Fibroblast of skin of back (primary cell): ENCODE data around the gene SLC25A24.
A peak's percentile ranks its signal among the peaks of the same experiment; 100 is the strongest.
"Not testable (repeated sequence)": the region's sequence is repeated elsewhere in the genome, so short reads cannot be mapped to it uniquely, and the experiment has no call there.

Source experiments
- DNase-seq: peaks from one replicate; pipeline ENCODE4 v3.0.0-alpha.2; 2013

The SLC25A24 gene

DNA sequence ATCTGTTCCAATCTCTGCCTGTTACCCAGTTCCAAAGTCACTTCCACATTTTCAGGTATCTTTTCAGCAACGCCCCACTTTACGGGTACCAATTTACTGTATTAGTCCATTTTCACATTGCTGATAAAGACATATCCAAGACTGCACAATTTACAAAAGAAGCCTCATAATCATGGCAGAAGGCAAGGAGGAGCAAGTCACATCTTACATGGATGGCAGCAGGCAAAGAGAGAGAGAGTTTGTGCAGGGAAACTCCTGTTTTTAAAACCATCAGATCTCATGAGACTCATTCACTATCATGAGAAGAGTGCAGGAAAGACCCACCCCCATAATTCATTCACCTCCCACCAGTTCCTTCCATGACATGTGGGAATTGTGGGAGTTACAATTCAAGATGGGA, 67.0 kb downstream of the SLC25A24 start:
- not testable (repeated sequence) for DNase-seq

DNA sequence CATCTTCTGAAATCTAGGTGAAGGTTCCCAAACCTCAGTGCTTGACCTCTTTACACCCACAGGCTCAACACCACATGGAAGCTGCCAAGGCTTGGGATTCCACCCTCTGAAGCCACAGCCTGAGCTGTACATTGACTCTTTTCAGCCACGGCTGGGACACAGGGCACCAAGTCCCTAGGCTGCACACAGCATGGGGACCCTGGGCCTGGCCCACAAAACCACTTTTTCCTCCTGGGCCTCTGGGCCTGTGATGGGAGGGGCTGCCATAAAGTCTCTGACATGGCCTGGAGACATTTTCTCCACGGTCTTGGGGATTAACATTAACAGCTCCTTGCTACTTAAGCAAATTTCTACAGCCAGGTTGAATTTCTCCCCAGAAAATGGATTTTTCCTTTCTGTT, 67.8 kb downstream of the SLC25A24 start:
- DNase-seq: not testable (repeated sequence)

DNA sequence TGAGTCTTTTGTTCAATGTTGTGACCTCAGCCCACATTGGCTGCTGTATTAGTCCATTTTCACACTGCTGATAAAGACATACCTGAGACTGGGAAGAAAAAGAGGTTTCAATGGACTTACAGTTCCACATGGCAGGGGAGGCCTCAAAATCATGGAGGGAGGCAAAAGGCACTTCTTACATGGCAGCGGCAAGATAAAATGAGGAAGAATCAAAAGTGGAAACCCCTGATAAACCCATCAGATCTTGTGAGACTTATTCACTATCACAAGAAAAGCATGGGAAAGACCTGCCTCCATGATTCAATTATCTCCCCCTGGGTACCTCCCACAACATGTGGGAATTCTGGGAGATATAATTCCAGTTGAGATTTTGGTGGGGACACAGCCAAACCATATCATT, 68.9 kb downstream of the SLC25A24 start:
- DNase-seq: not testable (repeated sequence)

DNA sequence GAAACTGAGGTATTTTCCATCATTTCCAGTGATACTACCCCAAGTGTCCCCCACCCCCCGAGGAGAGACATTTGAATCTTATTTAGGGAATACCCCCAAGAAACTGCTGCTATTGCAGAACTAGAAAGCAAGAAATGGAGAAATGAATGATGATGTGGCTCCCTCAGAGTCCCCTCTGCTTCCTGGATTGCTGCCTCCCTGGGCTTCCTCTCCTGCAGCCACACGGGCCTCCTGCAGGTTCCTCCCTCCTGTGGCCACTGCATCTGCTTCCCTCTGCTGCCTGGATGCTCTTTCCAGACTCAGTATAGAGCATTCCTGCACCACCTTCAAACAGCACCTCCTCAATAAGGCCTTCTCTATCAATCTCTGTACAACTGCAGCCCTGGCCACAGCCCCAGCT, 69.3 kb downstream of the SLC25A24 start:
- DNase-seq: no peak

DNA sequence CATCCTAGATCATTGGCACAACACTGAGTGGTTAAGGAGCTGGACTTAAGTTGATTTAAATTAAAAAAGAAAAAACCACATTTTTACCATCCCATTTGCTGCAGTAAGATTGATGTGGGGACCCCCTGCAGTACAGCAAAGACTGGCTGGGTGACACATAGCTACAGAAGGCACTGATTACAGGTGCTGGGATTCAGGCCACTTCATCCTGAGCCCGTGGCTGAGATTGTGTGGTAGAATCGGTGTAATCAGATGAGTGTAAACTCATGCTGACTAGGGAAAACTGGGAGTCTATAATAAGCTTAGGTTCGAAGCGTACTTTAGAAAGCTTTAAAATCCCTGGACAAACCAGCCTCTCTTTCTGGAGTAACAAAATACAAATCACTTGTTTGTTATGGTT, 70.1 kb downstream of the SLC25A24 start:
- no peak for DNase-seq

DNA sequence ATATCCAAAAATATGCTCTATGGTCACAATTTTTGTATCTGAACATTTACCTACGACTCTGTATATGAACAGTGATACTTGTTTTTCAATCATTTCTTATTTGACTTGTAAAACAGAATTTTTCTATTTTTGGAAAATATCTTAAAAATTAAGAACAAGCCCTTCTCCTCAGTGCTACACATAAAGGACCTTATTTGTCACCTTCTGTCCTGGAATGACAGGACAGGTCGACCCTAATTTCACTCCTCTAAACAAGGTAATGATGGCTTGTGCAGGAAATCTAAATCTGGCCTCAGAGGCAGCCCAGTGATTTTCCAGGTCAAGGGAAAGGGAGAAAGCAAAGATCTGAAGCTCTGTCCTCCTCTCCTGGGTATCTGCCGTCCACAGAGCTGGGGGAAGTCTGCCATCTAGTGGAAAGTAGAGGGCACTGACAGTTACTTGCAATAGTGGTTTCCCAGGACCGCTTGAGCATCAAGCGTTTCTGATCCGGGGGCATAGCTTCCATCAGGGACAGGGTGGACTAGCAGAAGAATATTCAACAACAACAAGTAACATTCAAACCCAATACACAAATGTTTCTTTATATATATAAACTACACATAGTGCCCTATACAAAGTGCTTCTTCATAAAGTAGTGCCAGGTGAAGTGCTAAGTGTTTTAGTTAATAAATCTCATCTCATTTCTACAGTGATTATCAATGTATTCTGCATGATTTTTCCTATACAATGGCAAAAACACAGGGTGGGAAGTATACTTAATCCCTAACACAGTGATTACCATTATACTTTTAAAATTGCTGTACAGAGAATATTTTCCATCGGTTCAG, 74.6 kb downstream of the SLC25A24 start:
- DNase-seq: peak; percentile 70

DNA sequence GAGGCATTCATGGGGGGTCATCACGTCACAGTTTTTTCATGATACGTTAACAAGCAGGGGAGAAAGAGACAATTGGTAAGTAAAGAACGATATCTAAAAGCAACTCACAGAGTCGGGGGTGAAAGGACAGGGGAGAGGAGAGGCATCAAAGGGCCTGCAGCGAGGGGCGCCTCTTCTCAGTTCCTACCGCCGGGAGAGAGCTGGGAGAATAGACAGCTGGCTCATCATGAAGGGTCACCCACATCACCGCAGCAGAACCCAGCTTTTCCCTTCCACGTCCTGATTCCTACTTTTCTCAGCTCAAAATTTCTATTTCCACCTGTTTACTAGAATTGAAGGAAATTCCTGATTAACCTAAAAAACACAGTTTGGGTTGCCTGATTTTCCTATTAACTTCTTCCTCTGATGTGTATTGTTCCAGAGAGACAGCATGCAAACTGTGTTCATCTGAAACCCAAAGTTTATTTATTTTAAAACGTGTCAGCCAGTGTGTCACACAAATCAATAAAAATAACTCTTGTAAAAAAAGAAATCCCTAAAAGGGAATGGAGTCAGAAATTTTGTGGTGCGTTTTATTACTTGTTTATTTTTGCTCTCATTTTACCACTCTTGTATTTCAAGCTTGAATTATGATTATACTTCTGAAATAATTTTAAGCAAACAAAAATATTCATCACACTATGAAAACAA, 75.4 kb downstream of the SLC25A24 start:
- DNase-seq: no peak

DNA sequence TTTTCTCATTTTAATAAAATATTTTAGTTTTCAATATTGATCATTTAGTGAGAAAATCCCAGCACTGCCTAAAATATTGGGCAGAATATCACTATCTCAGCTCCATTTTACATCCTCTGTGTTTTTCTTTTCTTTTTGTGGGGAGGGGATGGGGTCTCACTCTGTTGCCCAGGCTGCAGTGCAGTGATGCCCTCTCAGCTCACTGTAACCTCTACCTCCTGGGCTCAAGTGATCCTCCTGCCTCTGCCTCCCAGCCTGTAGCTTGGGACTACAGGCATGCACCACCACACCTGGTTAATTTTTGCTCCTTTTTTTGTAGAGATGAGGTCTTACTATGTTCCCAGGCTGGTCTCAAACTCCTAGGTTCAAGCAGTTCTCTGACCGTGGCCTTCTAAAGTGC, 76.1 kb downstream of the SLC25A24 start:
- no peak for DNase-seq

DNA sequence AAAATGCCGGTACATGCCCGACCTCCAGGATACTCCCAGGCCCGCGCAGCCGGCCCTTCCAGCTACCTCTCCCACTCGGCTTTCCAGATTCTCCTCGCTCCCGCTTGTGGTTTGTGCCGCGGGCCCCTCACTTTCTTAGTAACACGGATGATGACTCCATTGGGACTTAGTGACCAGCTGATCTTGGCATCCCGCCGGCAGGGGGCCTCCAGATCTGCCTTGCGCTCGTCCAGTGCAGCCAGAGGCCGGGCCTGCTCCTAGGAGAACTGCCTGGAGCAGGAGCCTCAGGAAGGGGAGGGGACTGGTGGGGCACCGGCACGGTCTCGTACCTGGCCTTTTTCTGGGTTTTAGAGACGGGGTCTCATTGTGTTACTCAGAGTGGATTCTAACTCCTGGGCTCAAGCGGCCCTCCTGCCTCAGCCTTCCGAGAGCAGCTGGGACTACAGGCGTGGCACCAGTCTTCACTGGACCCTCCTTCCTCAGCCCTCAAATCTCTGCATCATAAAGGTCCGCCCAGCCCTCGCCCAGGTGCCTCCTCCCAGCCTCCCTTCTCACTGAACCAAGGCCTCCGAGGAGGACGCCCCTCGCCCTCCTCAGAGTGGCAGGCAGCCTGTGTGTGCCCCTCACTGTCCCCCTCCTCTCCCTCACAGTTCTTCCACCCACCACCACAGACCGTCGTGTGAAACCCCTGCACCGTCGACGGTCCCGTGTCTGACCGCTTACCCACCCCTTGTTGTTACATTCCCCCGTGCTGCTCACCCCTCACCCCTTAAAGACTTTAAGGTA, 78.6 kb downstream of the SLC25A24 start:
- peak; percentile 15 for DNase-seq

DNA sequence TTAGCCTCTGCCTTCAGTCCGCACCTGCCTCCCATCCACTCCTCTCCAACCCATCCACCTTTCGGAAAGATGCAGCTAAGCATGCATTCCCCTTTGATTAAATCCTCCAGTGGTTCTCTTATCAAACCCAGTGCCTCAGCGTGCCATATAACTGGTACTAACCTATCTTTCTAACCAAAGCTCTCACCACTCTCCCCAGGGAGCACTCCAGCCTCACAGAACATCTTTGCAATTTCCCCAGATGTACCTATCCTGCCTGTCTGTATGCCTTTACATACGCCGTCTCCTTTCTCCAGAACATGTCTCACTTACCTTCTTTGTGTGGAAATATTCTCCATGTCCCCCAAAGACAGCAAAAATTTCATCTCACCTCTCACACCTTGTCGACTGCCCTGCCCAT, 80.0 kb downstream of the SLC25A24 start:
- no peak for DNase-seq

DNA sequence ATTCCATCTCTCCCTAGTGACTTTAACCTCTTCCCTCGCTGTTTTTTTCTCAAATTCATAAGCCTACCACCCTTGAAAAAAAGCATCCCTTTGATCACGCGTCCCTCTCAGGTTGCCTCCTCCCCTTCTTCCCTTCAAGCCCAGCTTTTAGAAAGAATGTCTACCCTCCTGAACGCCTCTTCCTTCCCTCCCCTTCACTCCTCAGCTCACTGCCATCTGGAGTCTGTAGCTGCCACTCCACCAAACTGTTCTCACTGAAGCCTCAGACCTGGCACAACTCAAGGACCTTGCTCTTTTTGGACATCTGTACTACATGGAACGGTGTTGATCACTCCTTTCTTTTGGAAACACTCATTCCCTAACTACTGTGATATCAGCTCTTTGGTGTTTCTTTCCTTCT, 80.6 kb downstream of the SLC25A24 start:
- no peak for DNase-seq

DNA sequence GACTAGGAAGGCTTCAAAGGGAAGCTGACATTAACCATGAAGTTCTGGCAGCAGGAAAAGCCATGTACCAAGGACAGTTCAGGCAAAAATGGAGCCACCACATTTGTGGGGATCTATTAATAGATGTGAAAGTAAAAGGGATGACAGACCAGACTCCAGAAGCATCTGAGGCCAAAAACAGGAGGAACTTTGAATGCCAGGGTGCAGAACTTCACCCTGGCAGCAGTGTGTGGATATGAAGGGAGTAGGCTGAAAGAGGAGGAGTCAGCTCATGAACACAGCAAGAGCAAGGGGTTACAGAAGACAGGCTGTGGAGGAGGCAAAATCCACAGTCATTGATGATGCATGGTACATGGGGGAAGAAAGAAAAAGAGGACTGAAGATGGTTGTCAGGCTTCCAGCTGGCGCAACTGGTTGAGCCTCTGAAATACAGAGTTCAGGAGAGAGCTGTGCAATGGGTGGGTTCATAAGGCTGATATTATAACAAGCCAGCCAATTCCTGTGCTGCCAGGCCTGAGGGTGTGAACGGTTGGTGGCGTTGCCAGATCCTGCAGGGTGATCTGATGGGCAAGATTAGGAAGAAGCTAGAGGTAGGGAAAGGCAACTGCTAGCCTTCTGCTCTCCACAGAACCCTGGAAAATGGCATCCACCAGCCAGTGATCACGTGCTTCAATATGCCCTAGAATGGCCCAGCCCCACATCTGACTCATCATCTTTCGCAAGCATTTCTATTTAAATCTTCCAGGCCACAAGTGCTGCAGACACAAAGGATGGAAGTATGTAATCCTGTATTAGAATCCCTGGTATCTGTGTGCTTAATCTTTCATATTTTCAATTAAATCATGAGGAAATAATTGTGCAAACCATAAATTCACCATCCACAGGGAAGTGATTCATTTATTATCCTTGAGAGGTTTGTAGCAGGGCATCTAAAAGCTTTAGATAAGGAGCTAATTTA, 81.9 kb downstream of the SLC25A24 start:
- no peak for DNase-seq

DNA sequence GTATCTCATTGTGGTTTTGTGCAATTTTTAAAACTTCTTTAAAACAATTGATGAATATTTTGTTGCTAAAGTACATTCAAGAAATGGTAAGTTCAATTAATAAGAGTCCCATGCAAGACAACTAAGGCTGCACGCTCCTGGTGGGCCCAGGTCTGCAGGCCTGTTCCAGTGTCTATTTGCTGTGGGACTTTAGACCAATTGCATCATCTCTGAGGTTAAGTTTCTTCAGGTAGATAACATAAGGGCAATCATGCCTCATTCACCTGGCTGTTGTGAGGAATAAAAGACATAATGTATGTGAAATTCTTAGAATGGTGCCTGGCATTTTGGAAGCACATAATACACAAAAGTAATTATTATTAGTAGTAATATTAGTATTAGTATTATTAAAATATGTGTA, 82.9 kb downstream of the SLC25A24 start:
- DNase-seq: no peak

DNA sequence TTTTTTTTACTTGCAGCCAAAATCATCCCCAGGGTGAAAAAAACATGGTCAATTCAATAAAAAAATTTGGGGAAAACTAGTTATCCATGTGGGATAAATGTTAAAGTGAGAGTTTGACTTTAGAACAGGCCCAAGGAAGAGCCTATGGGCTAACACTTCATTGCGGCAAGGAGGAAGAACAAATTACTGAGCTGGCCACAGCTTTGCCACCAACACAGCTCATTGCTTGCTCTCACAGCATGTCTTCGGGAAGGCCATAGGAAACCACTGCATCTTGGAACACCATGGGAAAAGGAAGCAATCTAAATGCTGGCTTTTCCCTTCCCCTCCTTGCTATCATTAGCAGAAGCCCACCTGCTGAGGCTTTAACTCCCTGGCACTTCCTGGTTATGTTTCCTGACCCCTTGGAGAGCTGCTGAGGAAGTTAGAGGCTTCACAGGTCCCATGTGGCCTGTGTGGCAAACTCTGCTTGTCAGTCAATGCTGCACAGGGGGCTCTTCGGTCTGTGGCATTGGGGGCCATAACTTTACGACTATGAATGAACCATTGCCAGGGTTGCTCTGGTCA, 86.0 kb downstream of the SLC25A24 start:
- no peak for DNase-seq

DNA sequence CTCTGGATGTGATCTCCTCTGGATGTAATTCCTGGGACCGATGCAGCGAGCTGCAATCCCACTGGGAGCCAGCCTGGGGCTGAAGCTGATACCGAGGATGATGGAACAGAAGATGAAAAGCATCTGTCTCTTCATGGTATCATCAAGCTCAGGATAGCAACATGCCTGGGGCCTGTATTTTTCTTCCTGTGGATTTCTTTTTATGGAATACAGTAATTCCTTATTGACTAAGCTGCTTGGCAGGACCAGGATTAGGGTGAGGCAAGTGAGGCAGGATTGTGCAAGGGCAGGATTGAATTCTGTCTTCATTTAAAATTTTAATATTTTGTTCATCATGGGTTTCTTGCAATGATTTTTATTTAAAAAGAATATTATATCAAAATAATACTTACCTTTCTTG, 86.6 kb downstream of the SLC25A24 start:
- DNase-seq: no peak

DNA sequence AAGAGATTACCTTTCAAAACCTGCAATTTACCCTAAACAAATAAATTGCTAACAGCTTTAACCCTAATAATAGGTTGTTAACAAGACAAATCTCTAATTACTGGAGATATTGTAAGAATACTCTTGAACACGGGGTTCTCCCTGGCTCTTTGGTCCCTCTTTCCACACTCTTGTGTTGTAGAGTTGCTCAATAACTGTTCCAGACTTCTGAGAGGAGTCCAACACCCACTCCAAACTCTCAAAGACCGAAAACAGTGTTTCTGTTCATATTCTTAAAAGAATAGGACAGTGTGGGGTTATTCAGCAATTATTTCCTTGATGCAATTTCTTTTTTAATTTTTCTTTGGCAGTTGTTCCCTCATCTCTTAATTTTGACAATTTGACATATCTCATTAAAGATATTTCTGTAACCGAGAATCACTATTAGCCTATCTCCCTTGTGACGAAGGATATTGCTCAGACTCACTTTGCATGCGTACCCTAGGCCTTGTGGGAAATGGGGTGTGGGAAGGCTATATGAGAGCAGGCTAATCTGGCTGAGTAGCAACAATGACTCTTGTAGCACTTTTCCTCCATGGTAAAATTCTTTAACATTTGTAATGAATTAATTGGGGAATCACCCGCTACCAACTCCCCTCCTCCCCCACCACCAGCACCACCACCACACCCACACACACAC, 90.7 kb downstream of the SLC25A24 start:
- DNase-seq: no peak

DNA sequence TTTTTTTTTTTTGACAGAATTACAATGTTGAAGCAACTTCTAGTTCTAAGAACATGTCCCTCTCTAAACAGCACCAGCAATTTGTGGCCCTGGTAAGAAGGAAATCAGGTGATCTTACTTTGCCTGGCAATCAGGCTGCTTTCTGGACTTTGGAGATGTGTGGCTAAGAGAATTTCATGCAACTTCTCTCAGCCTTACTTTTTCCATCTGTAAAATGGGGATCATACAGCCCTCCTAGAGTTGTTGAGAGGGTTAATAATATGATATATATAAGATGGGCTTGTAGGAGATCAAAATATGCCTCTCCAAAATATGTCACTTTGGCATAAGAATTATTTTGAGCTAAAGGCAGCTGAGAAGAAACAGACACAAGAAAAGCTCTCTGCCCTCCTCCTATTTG, 92.0 kb downstream of the SLC25A24 start:
- DNase-seq: no peak

DNA sequence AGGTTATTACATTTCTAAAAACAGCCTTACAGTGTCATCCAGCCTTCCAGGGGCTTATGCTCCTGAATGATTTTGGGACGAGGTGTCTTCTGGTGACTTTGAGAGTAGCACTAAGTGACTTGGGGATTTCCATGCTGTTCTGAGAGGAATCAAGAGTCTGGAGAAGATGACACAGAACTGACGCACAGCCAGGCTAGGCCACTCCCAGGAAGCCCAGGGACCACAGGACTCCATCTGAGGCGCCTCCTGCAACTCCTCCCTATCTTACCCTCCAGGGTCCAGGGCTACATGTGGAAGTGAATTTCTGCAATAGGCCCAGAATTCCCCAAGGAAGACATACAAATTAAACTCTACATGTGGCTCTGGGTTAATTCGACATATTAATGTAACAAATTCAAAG, 92.5 kb downstream of the SLC25A24 start:
- DNase-seq: peak; percentile 86

DNA sequence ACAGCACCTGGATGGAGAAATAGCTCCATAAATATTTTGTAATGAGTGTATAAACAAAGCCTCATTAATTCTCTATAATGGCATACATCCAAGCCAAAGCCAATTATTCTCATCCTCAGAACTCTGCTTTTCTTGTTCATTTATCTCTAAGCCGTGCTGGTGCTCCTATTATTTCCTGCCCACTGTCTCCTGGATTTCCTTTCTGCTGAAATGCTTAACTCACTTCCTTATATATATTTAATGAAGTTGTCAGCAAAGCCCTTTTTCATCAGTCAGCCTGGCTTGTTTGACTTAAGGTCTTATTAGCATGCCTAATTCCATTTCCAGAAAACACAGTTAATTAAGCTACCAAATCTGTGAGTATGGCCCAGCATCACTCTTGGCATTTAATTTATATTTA, 93.4 kb downstream of the SLC25A24 start:
- no peak for DNase-seq

DNA sequence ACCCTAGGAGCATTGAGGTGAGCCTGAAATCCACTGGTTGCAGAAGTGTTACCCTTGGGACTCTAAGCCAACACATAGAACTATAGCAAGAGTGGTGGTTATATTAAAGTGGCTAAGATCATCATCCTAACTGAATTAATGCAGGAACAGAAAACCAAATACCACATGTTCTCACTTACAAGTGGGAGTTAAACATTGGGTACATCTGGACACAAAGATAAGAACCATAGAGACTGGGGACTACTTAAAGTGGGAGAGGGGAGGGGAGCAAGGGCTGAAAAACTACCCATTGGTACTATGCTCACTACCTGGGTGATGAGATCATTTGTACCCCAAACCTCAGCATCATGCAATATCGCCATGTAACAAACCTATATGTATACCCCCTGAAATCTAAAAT, 100.0 kb downstream of the SLC25A24 start:
- DNase-seq: no peak

DNA sequence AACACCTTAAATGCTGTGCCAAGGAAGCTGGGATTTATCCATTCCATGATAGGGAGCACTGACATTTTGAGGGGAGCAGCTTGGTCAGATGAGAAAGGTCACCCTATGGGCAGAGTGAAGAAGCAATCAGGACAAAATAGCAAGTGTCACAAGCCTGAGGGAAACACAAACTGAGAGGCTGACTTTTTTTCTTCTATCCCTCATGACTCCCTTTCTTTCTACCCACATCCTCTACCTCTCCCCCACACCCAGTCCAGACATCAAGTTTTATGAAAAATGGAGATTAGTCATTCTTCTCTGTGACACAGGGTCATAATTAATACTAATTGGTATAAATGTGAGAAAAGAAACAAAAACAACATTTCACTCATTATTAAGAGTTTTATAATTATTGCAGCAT, 103.1 kb downstream of the SLC25A24 start:
- no peak for DNase-seq
